ENCODE measurements around the gene PDSS1.
"Not testable (repeated sequence)": the region's sequence is repeated elsewhere in the genome, so short reads cannot be mapped to it uniquely, and the experiment has no call there.

GRCh38 chr10:26681971-26682370, 15.5 kb upstream of the PDSS1 start:
- not testable (repeated sequence) for TF ChIP-seq CTCF (IDR thresholded peaks at IDR 0.05; ENCODE audit: low read length); EZH2 (optimal IDR thresholded peaks at IDR 0.05; ENCODE audit: low read depth, low read length)

Measured in MM.1S (cell line).